ENCODE measurements around the gene THRB. TPM values are rescaled to one million over a fixed set of nuclear protein-coding genes. Genes with fewer than 3 reads are reported as not detected.
"Not testable (repeated sequence)": the region's sequence is repeated elsewhere in the genome, so short reads cannot be mapped to it uniquely, and the experiment has no call there.

THRB gene
- total and polyA plus RNA-seq, 11 donors = 4.8 to 28.5 (median 21.0) TPM

GRCh38 chr3:24096271-24096670, 398.4 kb downstream of the THRB start:
- ATAC-seq = no peak

GRCh38 chr3:24094818-24095217, 399.8 kb downstream of the THRB start:
- ATAC-seq; H3K27ac ChIP-seq; H3K4me3 ChIP-seq; H3K36me3 ChIP-seq; H3K27me3 ChIP-seq; H3K9me3 ChIP-seq; intact Hi-C loops (cut with DNase I); DNase-seq: not testable (repeated sequence)
- 71 to 79% (median 74%) methylated on average over 9 to 16 of the region's 17 CpGs for WGBS, 4 donors
- peaks cover 0 to 18% (median 0%) of the 10 kb centered on the region in 12 donors for H3K4me1 ChIP-seq

More at GRCh38 chr3:24096271-24096670, 398.4 kb downstream of the THRB start:
- no peaks in the 10 kb centered on the region for H3K27me3 ChIP-seq
- DNase-seq = no peak
- H3K9me3 ChIP-seq = no peaks in the 10 kb centered on the region
- no peak for TF ChIP-seq POLR2A (IDR thresholded peaks at IDR 0.05)
- no peak for TF ChIP-seq CTCF (IDR thresholded peaks at IDR 0.05)
- H3K36me3 ChIP-seq = no peaks in the 10 kb centered on the region
- WGBS, 4 donors = 39 to 53% (median 47%) methylated on average over 1 of the region's 1 CpG
- intact Hi-C loops (cut with DNase I) = no loop called here
- no peak overlapping the region for H3K4me3 ChIP-seq
- H3K4me1 ChIP-seq = peaks cover 0 to 28% (median under 1%) of the 10 kb centered on the region in 12 donors
- no peak overlapping the region for H3K27ac ChIP-seq

GRCh38 chr3:24088782-24089181, 405.9 kb downstream of the THRB start:
- intact Hi-C loops (cut with DNase I) = no loop called here
- no peaks in the 10 kb centered on the region for H3K9me3 ChIP-seq
- no peaks in the 10 kb centered on the region for H3K36me3 ChIP-seq
- H3K4me1 ChIP-seq = peaks cover 0 to 9% (median 0%) of the 10 kb centered on the region in 12 donors
- peak in 7 of 12 donors; percentile 9 to 34 (median 23) for TF ChIP-seq CTCF (IDR thresholded peaks at IDR 0.05)
- TF ChIP-seq POLR2A (IDR thresholded peaks at IDR 0.05) = no peak
- ATAC-seq = no peak
- no peak overlapping the region for H3K27ac ChIP-seq
- H3K27me3 ChIP-seq = no peaks in the 10 kb centered on the region
- no peak overlapping the region for H3K4me3 ChIP-seq
- WGBS, 4 donors = 42 to 56% (median 52%) methylated on average over 2 of the region's 2 CpGs
- DNase-seq = no peak

GRCh38 chr3:24087469-24087868, 407.2 kb downstream of the THRB start:
- TF ChIP-seq CTCF (IDR thresholded peaks at IDR 0.05) = no peak
- TF ChIP-seq POLR2A (IDR thresholded peaks at IDR 0.05) = no peak
- 90 to 92% (median 91%) methylated on average over 3 of the region's 3 CpGs for WGBS, 4 donors
- peak overlapping the region in 1 of 12 donors; percentile 8 for H3K27ac ChIP-seq

More at GRCh38 chr3:24087469-24087868, 407.2 kb downstream of the THRB start:
- Histone ChIP-seq H3K4me1 (peaks cover 0 to 9% (median 0%) of the 10 kb centered on the region in 12 donors), H3K9me3 (no peaks in the 10 kb centered on the region), H3K27me3 (no peaks in the 10 kb centered on the region), H3K36me3 (no peaks in the 10 kb centered on the region), H3K4me3 (no peak overlapping the region)
- ATAC-seq = no peak
- DNase-seq = no peak
- intact Hi-C loops (cut with DNase I) = no loop called here

Data from heart left ventricle (tissue), 16 donors.